ENCODE results near the gene UBE2E2. TPM values are rescaled to one million over a fixed set of nuclear protein-coding genes. Genes with fewer than 3 reads are reported as not detected.

Gene UBE2E2
- total RNA-seq, 1 donor from 2014 or later, result 58.1 TPM

DNA sequence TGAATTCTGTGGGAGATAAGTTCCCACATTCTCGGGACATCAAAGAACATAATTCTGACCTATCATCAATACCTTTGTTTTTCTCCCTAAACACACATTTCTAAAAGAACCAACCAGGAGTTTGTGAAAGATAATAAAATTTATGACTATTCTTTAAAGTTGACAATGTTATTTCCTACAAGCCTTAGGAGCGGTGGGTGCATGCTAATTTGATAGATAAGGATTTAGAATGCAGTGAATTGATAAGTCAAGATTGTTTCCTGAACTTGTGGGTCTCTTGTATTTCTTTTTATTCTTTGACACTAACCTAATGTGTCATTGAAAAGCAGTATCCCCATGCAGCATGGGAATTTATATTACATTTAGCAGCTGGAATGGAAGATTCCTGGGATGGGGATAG, 10.3 kb upstream of the UBE2E2 start:
- DNase-seq (ENCODE audit: low read depth), result no peak

DNA sequence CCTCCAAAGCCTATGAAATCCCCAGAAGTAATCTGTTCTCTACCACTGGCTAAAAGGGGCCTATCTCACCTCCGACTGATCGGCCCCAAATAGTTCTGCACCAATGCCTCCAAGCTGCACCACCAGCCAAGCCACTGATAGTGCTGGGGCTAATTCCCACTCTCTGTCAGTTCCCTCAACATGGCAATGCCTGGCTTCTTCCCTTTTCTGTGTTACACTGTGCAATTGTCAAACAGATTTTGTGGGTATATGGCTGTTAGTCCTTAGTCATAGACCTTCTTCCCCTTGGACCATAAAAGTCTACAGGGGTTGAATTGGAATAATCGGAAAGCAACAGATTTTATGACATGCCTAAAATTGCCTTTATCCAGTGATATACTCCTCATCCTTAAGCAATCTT, 9.3 kb upstream of the UBE2E2 start:
- no peak for DNase-seq (ENCODE audit: low read depth)

DNA sequence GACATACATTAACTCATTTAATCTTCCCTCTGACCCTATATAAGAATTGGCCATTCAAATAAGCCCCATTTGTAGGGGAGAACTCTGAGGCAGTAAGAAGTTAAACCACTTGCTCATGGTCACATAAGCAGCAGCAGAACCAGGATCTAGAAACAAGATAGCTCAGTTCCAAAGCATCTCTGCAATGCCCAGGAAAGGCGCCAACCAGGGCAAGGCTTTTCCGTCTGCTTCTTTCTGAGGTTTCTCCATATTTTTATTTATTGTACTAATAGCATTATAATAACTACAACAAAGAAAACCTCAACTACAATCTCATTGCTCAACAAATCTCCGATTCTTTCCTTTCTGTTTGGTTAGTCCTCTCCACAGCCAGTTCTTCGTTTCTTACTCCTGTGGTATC, 4.3 kb upstream of the UBE2E2 start:
- peak; percentile 44 for DNase-seq (ENCODE audit: low read depth)

DNA sequence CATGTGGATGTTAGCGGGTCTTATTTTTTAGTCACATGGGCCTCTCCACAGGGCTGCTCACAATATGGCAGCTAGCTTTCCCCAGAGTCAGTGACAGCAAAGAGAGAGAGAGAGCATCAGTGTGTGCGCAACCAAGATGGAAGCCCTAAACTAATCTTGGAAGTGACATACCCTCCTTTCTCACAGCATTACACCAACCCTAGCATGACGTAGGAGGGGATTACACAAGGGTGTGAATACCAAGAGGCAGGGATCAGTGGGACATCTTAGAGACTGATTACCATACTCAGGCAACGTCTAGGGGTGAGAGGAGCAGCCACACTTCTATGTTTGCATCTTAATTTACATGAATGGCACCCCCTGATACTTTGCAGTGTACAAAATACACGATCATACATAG, 3.5 kb upstream of the UBE2E2 start:
- no peak for DNase-seq (ENCODE audit: low read depth)

DNA sequence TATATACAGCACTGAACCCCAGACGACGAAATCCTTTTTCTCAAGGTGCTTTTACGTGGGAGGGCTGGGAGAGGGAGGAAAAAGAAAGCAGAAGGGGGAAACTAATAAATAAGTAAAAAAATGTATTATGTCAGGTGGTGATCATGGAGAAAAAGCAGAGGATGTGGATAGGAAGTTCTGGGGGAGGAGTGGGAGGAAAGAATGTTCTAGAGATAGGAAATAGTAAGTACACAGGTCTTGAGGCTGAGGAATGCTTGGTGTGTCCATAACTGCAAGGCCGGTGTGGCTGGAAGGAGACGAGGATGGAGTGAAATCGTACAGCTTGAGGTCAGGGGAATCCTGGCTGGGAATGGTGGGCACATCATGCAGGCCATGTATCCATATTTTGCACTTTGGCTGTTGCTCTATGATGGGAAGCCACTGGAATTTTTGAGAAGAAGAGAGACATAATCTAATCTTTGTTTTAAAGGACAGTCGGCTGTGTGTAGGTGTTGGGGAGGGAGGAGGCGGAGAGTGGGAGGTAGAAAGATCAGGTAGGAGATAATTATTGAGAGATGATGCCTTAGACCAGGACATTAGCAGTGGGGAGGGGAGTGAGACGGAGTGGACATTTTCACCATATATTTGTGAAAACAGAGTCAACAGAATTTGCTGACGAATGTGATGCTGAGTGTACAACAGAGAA, 1.8 kb upstream of the UBE2E2 start:
- DNase-seq (ENCODE audit: low read depth), result no peak

DNA sequence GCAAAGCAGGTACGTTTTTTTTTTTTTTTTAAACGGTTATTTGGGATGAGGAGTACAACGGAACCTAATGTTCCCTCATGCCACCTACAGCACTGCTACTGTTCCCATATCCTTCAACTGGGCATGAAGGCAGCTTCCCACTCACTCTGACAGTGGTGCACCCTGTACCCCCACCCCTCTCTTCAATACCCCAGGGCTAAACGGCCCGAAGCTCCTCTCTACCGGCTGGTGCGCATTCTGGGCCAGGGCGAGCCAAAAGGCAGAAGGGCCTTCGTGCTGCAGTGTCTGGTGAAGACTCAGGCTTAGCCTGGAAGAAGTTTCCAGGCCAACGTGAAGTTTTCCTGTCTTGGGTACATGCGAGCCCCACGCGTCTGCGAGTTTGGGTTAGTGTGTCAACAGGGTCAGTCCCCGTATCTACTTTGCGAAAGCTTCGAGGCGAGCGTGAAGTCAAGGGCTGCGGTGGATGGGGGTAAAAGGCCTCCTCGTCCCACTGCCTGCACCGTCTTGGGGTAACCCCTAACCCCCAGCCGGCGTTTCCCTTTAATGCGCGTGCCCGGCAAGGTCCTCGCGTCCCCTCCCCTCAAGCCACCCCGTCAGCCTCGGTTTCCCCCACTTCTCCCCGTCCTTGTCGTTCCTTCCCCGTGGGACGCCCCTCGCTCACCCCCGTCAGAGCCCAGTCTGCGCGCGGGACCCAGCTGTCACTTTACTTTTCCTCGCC, 765 bp upstream of the UBE2E2 start:
- DNase-seq (ENCODE audit: low read depth), result no peak

DNA sequence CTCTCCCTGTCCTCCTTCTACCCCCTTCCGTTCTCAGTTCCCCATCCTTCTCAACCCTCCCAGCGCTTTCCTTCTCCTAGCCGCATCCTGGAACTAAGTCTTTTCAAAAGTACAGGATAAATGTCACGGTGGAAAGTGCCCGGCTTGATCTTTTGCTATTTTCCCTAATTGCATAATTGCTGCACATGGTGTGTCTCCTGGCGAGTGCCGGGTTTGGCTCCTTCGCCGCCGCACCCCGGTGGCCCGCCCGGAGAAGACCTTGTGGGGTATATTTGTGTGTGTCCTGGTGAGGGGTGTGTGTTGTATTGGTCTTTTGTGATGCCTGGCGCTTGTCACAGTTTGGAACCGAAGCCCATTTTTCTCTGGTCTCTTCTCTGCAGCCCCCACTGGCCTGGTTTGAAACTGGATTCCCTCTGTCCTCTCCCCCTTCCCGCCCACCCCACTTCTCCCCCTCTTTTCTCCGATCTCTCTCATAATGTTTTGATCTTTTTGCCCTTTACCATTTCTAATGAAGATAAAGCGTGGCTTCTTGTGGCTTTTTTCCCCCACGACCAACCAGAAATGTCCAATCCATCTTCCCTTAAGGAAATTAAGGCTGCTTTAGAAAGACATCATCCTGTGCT, 692 bp downstream of the UBE2E2 start:
- DNase-seq (ENCODE audit: low read depth), result peak; percentile 34

DNA sequence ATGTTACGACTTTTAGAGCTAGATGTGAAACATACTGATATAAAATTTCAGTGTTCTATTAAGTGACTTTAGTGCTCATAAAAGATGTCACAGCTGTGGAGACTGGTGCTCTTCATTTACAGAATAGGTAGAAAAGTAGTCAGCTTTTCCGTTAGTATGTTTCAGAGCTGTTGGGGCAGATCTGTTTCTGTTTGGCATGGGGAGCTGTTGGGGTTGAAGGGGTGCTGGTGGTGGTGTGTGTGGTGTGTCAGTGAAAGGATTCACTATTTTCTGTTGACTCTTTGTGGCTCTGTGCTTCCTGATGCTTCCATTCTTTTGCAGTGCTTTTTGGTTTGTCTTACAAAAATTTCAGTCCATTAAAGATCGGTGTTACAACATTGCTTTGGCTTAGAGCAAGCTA, 3.2 kb downstream of the UBE2E2 start:
- no peak for DNase-seq (ENCODE audit: low read depth)

DNA sequence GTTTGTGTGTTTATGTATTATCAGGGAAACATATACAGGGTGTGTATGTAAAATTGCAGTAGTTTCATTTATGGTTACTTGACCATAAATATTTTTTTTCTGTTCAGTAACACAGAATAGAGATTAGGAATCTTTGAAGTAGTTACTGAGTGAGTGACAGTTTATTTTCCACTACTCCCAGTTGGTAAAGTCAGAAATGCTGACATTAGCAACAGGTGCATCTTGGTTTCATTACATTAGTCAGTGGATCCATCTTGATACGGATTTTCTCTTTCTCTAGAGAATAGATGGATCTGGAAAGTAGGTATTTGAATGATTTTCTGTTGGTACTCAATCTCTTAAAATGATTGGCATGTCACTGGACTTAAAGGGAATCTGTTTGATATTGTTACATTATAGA, 6.0 kb downstream of the UBE2E2 start:
- peak; percentile 43 for DNase-seq (ENCODE audit: low read depth)

DNA sequence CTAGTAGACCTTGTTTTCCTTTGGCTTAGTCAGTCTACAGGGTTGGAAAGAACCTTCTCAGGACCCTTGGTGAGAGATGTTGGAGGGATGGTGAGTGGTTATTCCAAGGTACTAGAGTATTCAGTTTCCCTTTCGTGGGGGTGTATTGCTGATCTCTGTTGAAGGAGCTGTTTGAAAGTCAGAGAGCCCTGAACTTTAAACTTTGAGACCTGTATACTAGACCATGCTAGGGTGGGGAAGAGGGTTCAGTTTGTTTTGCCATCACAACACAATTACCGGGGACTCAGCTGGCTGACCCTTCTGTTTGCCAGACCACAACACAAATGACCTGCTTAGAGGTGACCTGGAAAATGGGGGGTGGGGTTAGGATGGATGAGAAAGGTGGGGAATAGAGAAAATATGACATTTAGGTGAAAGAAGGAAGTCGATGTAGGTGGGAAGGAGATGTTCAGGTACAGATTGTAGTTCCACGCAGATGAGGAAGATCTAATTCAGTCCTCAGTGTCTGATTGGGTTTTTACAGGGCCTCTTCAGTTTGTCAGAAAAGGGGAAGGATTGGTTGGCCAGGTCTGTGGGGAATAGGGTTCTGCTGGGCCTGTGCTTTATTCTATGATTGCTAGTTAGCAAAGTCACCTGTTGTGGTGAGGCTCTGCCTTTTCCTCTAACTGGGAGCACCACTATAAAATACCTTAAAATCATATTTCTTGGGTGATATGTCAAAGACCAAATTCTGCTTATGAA, 6.8 kb downstream of the UBE2E2 start:
- DNase-seq (ENCODE audit: low read depth), result no peak

DNA sequence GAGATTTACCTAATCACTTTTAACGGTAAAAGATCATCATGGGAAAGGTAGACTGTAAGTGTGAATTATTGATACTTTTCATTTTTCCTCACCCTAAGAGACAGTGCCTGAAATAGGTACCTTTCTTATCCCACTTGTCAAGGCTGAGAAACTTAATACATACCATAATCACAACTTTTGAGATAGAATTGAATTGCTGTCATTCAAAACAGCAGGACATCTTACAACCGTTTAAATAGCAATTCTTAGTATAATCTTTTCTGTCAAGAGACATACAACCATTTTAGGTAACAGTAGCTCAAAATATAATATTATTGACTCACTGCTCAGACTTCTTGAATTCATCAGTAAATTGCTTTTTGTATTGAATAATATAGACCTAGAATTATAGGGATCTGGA, 10.7 kb downstream of the UBE2E2 start:
- no peak for DNase-seq (ENCODE audit: low read depth)

DNA sequence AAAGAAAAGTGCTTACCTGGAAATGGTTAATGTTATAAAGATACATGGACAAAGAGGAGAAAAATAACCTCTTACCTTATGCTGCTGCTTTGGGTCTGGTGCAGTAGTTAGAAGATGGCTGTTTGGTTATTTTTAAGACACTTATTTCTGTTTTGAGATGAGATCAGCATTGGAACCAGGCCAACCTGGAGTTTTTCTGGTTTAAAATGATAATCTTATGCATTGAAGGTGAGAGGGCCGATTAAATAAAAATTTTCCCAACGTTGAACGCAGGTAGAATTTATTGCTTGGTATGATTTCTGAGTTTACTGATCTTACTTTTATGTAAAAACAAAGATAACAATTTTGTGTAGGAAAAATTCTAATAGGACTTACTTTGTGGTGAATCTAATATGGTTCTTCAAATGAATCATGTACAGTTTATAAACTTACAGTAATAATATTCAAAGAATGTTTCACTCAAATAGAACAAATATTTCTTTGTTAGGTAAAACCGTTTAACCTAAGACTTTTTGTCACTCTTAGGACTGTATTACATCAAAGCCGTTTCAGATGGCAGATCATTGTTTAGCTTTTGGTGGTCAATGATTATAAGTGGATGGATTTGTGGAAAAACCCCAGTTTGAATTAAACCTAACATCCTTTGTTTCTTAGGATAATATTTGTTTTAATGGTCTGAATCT, 14.9 kb downstream of the UBE2E2 start:
- peak; percentile 24 for DNase-seq (ENCODE audit: low read depth)

DNA sequence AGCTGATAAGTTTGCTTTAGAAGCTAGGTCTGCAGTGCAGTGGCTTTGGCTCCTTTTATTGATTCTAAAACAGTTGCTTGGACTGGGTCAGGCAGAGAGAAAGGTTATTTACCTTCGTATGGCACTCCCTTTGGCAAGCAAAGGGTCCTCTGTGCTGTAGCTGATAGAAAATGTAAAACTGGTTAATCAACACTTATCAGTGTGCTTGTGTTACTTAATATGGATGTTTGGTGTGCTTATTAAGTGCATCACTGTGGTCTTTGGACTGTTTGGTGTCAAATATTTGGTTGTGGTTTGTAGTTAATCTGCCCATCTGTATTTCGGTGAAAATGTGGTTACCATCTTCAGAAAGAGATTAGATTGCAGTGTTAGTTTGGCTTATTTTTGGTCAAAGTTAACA, 16.0 kb downstream of the UBE2E2 start:
- DNase-seq (ENCODE audit: low read depth), result peak; percentile 43

DNA sequence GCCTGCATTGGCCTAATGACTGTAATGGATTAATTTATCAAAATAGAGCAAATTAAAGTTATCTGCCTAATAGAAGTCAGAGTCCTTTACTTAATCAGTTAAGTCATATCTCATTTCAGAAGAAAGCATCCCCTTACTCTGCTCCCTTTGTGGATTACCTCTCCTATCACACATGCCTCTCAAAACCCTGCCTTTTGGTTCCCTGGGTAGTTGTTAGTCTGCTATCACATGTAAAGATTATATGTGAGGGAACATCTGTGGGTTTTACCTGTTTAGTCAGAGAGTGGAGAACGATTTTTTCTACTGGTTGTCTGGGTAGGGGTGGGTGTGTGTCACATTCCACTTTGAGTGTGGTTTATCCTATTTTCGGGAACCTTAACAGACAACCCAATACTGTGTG, 16.4 kb downstream of the UBE2E2 start:
- no peak for DNase-seq (ENCODE audit: low read depth)

DNA sequence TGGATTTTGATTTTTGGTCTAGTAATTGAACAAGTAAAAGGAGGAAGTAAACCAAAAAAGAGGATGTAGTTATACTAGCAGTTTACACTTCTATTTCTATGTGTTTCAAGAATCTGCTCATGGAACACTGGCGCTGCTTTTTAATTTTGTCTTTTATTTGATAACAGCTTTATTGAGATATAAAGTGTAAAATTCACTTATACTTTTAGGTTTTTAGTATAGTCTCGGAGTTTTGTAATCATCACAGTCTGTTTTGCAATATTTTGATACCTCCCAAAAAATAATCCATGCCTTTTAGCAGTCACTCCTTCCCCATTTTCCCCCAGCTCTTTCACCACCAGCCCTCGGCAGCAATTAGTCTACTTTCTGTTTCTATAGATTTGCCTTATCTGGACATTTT, 18.0 kb downstream of the UBE2E2 start:
- no peak for DNase-seq (ENCODE audit: low read depth)

DNA sequence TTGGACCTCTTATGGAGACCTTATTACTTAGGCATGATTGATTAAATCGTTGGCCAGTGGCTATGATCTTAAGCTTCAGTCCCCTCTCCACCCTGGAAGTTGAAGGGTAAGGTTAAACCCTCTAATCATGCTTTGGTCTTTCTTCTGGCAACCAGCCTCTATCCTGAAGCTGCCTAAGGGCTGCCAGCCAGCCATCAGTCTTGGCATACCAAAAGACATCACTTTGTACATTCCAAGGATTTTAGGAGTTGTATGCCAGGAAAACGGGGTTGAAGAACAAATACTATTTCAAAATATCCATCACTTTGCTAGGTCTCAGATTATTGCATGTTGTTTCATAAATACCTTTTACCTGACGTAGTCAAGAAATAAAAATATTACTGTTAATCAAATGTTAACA, 28.9 kb downstream of the UBE2E2 start:
- no peak for DNase-seq (ENCODE audit: low read depth)

DNA sequence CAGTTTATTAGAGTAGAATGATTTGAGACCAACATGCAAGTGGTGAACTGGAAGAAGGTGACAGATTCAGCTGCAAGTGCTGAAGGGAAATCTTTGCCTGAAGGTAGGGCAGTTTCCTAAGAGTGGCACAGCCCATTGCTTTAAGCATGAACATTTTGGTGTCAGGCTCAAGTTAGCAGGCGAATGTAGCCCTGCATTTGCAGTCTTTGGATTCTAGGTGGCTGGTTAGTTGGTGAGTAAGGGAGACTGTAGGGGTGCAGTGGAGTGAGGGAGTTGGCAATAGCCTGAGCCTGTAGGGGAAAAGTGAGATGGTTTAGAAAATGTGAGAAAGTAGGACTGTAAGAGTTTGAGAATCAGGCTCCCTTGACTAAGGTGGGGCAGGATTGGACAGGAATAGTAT, 29.7 kb downstream of the UBE2E2 start:
- DNase-seq (ENCODE audit: low read depth), result no peak

DNA sequence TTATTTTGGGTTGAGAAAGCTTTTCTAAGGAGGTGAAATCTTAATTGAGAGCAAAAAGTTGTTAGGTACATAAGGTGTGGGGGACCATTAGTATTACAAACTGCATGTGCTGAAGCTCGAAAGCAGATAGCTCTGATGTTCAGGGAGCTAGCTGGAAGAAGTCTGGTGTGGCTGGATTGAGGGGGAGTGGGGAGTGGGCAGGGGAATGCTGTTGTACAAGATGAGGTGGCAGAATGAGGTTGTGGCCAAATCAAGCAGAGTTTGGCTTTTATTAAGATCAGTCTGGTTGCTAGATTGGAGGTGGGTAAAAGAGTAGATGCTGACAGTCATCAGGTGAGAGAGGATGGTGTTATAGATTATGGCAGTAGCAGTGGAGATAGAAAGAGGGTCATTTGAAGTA, 32.1 kb downstream of the UBE2E2 start:
- DNase-seq (ENCODE audit: low read depth), result no peak

DNA sequence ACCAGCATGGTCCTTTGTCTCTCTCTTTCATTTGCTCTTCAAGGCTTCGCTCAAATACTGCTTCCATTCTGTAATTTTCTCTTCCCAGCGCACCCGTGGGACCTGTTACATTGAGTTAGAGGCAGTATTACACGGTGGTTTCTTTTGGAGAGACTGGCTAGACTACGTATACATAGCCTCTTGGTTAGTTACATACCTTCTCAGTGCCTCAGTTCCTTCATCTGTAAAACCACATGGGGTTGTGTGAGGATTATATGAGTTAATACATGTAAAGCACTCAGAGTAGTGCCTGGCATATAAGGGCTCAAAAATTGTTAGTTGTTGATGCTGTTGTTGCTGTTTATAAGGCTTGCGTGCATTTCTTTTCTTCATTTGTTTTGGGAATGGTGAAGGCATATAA, 33.8 kb downstream of the UBE2E2 start:
- DNase-seq (ENCODE audit: low read depth), result no peak

DNA sequence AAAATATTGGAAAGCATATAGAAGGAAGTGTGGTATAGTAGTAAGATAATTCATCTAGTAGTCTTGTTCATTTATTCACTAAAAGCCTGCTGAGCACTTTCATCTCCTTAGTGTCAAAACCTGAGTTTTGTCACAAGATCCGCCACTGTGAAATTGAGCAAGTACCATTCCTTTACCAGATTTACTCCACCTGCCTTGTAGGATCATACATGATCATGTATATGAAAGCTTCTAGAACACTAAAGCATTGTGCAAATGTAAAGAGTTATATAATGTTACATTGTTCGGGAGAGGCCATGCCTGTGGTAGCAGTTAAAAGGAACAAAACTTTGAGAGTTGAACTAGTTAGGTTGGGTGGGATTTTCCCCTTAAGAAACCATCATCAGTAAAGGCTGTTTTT, 35.0 kb downstream of the UBE2E2 start:
- no peak for DNase-seq (ENCODE audit: low read depth)

DNA sequence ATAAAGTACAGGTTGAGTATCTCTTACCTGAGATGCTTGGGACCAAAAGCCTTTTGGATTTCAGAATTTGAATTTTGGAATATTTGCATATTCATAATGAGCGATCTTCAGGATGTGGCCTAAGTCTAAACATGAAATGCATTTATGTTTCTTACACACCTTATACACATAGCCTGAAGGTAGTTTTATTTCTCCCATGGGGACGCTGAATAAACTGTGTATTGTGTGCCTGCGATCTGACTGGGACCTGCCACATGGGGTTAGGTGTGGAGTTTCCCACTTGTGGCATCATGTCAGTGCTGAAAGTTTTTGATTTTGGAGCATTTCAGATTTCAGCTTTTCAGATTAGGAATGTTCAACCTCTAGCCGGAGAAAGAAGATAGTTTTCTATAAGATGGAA, 35.5 kb downstream of the UBE2E2 start:
- no peak for DNase-seq (ENCODE audit: low read depth)

All from myocyte (in vitro differentiated cells).